Activated naive CD8-positive, alpha-beta T cell treated with anti-CD3 and anti-CD28 coated beads, Interleukin-2, amount 50 U/mL, for 16 hours (primary cell): ENCODE data around the gene GGTLC3.
"Not testable (repeated sequence)": the region's sequence is repeated elsewhere in the genome, so short reads cannot be mapped to it uniquely, and the experiment has no call there.

Experiments used
- DNase-seq: peaks from one replicate; pipeline ENCODE4 v3.0.0-alpha.2; 2020; ENCODE audit warnings: low read depth, low spot score

Gene GGTLC3

DNA sequence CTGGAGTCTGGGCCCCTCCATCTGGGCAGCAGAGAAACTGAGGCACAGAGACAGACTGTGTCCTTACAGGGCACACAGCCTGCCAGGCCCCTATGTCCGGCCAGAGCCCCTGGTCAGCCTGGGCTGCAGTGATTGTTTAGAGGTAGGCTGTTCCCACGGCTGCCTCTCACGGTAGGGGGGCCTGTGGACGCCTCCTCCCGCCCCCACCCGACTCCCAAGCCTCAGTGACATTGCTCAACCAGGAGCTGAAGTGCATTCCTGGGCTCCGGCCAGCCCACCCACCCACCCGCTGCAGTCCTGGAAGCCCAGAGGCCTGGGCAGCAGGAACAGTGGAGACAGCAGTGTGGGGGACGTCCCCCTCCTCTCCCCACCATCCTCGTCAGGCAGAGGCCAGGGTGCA, 4.5 kb downstream of the GGTLC3 start:
- not testable (repeated sequence) for DNase-seq

DNA sequence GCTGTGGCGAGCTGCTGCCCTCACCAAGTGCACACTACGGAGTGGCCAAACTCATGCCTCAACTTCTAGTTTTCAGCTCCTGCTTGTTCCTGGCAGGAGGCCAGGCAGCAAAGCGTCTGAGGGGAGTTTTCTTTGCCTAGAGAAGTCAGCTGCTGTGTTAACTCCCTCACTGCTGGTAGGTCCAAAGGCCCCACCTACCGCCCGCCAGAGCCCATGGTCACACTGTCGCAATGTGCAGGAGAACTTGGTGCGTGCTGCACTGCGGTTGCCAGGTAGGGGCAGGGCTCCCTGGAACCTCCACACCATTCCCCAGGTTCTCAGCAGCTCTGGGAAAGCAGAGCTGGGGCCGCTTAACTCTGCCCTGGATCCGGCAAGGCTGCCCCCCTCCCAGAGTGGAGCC, 5.6 kb downstream of the GGTLC3 start:
- not testable (repeated sequence) for DNase-seq

DNA sequence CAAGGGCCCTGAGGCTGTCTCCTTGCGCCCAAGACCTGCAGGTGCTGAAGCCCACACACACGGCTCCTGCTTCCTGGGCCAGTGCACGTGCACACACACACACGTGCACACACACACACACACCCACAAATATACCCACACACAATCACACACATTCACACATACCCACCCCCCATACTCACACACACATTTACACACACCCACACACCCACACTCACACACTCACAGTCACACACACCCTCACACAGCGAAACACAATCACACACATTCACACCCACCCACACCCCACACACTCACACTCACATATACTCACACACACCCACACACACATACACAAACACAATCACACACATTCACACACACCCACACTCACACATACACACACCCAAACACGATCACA, 6.6 kb downstream of the GGTLC3 start:
- DNase-seq: not testable (repeated sequence)

DNA sequence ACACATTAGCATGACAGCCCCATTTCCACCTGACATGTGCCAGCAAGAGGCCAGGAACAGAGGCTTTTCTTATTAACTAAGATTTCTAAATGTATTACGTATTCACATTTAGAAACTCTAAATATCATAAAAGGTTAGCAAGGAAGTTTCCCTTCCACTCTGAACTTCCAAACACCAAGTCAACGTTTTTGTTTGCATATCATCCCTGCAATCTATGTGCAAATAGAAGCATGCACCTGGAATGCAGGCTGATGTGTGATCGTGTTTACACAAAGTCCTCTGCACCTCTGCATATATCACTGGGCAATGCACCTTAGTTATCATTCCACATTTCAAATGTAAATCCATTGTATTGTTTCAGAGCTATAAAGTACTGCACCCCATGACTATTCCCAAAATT, 21.7 kb downstream of the GGTLC3 start:
- not testable (repeated sequence) for DNase-seq
